Transverse colon (tissue), 4 donors: ENCODE results near the gene DCTD. TPM values are rescaled to one million over a fixed set of nuclear protein-coding genes. Genes with fewer than 3 reads are reported as not detected.

Experiments
- DNase-seq: peaks from one replicate; pipeline ENCODE4 v3.0.0-alpha.2; 2019
- H3K27ac ChIP-seq, 4 donors: fragments of 200-600 bp; sonication (generic); 2 replicates each; pipeline ENCODE4 v1.5.1; 2016 to 2018; ENCODE audit warnings: inconsistent platforms in 4 of 4
- H3K27me3 ChIP-seq: fragments of 200-600 bp; sonication (generic); 2 replicates; pipeline ENCODE4 v1.5.1; 2017; ENCODE audit warnings: inconsistent platforms
- H3K36me3 ChIP-seq, 4 donors: fragments of 200-600 bp; sonication (generic); 2 replicates each; pipeline ENCODE4 v1.5.1; 2017 to 2019; ENCODE audit warnings: inconsistent platforms in 4 of 4
- H3K4me1 ChIP-seq, 4 donors: fragments of 200-600 bp; sonication (generic); 2 replicates each; pipeline ENCODE4 v1.5.1; 2017 to 2020; ENCODE audit warnings: inconsistent platforms in 4 of 4
- H3K4me3 ChIP-seq, 4 donors: fragments of 200-600 bp; sonication (generic); 1 replicate in 1 of 4; 2 replicates in 3 of 4; pipeline versions ENCODE4 v1.5.1 to v1.6.1; 2017 to 2019; ENCODE audit warnings: inconsistent platforms in 4 of 4
- H3K9me3 ChIP-seq, 2 donors: fragments of 200-600 bp; sonication (generic); 2 replicates each; pipeline ENCODE4 v1.5.1; 2017 to 2019; ENCODE audit warnings: inconsistent platforms in 2 of 2
- CTCF ChIP-seq, 5 experiments: fragments of 200-600 bp in 3 of 5; fragments of 450-650 bp in 2 of 5; sonication (generic) in 3 of 5; IDR thresholded peaks; 1 replicate in 2 of 5; 2 replicates in 3 of 5; pipeline ENCODE4 v1.5.1; 2016 to 2017; ENCODE audit warnings: antibody characterized with exemption in 5 of 5, inconsistent platforms in 3 of 5, mild to moderate bottlenecking in 2 of 5, moderate library complexity in 1 of 5
- EP300 ChIP-seq: sonication (generic); formaldehyde crosslinking; IDR thresholded peaks from one replicate; pipeline ENCODE4 v1.6.1; 2017; ENCODE audit warnings: antibody characterized with exemption, low read depth
- POLR2A ChIP-seq: fragments of 450-650 bp; IDR thresholded peaks from one replicate; pipeline ENCODE4 v1.6.1; 2016; ENCODE audit warnings: antibody characterized with exemption, mild to moderate bottlenecking, moderate library complexity
- POLR2AphosphoS5 ChIP-seq, 3 donors: sonication (generic); formaldehyde crosslinking; IDR thresholded peaks; one replicate each; pipeline ENCODE4 v1.6.1; 2016; ENCODE audit warnings: antibody characterized with exemption in 3 of 3
- WGBS, 2 donors: methylation state at CpG; one replicate each; pipeline ENCODE4 v1.1.5; 2018; ENCODE audit warnings: low coverage in 1 of 2; 5-methylcytosine and 5-hydroxymethylcytosine counted together
- in situ Hi-C, 4 donors: fragments of 200-750 bp; cut with MboI; loops; one replicate each; pipeline versions ENCODE4 v1.15.0 to v1.15.1; 2017; ENCODE audit warnings: low sequenced_read_pairs in 3 of 4, low pct_ligation_motif_present in 1 of 4, low pct_unique_long_range_greater_than_20kb in 1 of 4
- intact Hi-C: fragments of 100-400 bp; cut with DNase I; formaldehyde crosslinking; loops from one replicate; pipeline ENCODE4 v1.15.1; 2023; ENCODE audit warnings: low total_unique reads
- total RNA-seq, 4 donors: library from RNA; depleted of rRNA; stranded (reverse); fragments of >200 nt; gene quantifications; one replicate each; pipeline ENCODE4 v1.1.0, GENCODE V29; 2016

Gene DCTD
- total RNA-seq, 4 donors from 2014 or later, result 3.4 to 35.9 (median 24.9) TPM

- Histone ChIP-seq H3K4me3 (no peak overlapping the region), H3K27ac (no peak overlapping the region), H3K36me3 (no peaks in the 10 kb centered on the region), H3K27me3 (no peaks in the 10 kb centered on the region), H3K9me3 (no peaks in the 10 kb centered on the region), H3K4me1 (no peaks in the 10 kb centered on the region)
- intact Hi-C loops, result no loop called here
- no peak for TF ChIP-seq POLR2AphosphoS5 (IDR thresholded peaks at IDR 0.05)
- no peak for TF ChIP-seq CTCF (IDR thresholded peaks at IDR 0.05)
- TF ChIP-seq EP300, result no peak
- WGBS, 2 donors, result 79% methylated on average over 3 of the region's 3 CpGs; no CpG with 5 or more reads in 1 of the 2 donors
- no peak for DNase-seq
- in situ Hi-C loops, result loop anchor here in 1 of 4 donors (25.0 kb wide), 1 partner anchor 483 kb away; no protein-coding TSS in a partner anchor
Observed at GRCh38 chr4:182929296-182929695, 12.1 kb upstream of the DCTD start.

GRCh38 chr4:182928061-182928460, 10.9 kb upstream of the DCTD start:
- DNase-seq, result no peak
- WGBS, 2 donors, result 54 to 90% methylated on average over 2 to 3 of the region's 3 CpGs
- Histone ChIP-seq H3K27ac (no peak overlapping the region), H3K27me3 (no peaks in the 10 kb centered on the region), H3K9me3 (no peaks in the 10 kb centered on the region), H3K4me3 (no peak overlapping the region), H3K36me3 (no peaks in the 10 kb centered on the region), H3K4me1 (peaks cover 0 to 3% (median under 1%) of the 10 kb centered on the region in 4 donors)
- in situ Hi-C loops, result loop anchor here in 1 of 4 donors (25.0 kb wide), 1 partner anchor 484 kb away; no protein-coding TSS in a partner anchor
- intact Hi-C loops, result no loop called here
- no peak for TF ChIP-seq POLR2AphosphoS5 (IDR thresholded peaks at IDR 0.05)
- TF ChIP-seq POLR2A, result no peak
- TF ChIP-seq CTCF (IDR thresholded peaks at IDR 0.05), result no peak
- TF ChIP-seq EP300, result no peak

GRCh38 chr4:182927505-182927904, 10.3 kb upstream of the DCTD start:
- TF ChIP-seq POLR2A, result no peak
- TF ChIP-seq EP300, result no peak
- TF ChIP-seq POLR2AphosphoS5 (IDR thresholded peaks at IDR 0.05), result no peak
- no peak for TF ChIP-seq CTCF (IDR thresholded peaks at IDR 0.05)
- no peaks in the 10 kb centered on the region for H3K27me3 ChIP-seq
- H3K4me1 ChIP-seq, result peaks cover 0 to 8% (median 4%) of the 10 kb centered on the region in 4 donors
- WGBS, 2 donors, result 65 to 85% methylated on average over 2 to 3 of the region's 3 CpGs
- no peak for DNase-seq
- intact Hi-C loops (no loop called here), in situ Hi-C loops (loop anchor here in 1 of 4 donors (25.0 kb wide), 1 partner anchor 485 kb away; no protein-coding TSS in a partner anchor)
- no peak overlapping the region for H3K27ac ChIP-seq
- H3K9me3 ChIP-seq, result no peaks in the 10 kb centered on the region
- H3K4me3 ChIP-seq, result no peak overlapping the region
- no peaks in the 10 kb centered on the region for H3K36me3 ChIP-seq

GRCh38 chr4:182925855-182926254, 8.7 kb upstream of the DCTD start:
- Histone ChIP-seq H3K4me3 (no peak overlapping the region), H3K36me3 (no peaks in the 10 kb centered on the region), H3K4me1 (peaks cover 0 to 17% (median 13%) of the 10 kb centered on the region in 4 donors), H3K27ac (no peak overlapping the region), H3K9me3 (no peaks in the 10 kb centered on the region), H3K27me3 (no peaks in the 10 kb centered on the region)
- in situ Hi-C loops (loop anchor here in 1 of 4 donors (25.0 kb wide), 1 partner anchor 486 kb away; no protein-coding TSS in a partner anchor), intact Hi-C loops (loop anchor here (1.0 kb wide), 1 partner anchor 27 kb away; no protein-coding TSS in a partner anchor)
- TF ChIP-seq POLR2AphosphoS5 (IDR thresholded peaks at IDR 0.05), result no peak
- TF ChIP-seq EP300, result no peak
- no peak for TF ChIP-seq POLR2A
- TF ChIP-seq CTCF (IDR thresholded peaks at IDR 0.05), result no peak
- 77 to 90% methylated on average over 1 of the region's 1 CpG for WGBS, 2 donors
- no peak for DNase-seq
